IPS DF 4.7 (cell line): ENCODE measurements around the gene MUC5B.
"Not testable (repeated sequence)": the region's sequence is repeated elsewhere in the genome, so short reads cannot be mapped to it uniquely, and the experiment has no call there.

ENCODE experiments used
- DNase-seq: peaks from one replicate; pipeline ENCODE4 v3.0.0-alpha.2; 2013; ENCODE audit warnings: low spot score; ENCODE audit errors: extremely low read depth

The MUC5B gene, protein sequence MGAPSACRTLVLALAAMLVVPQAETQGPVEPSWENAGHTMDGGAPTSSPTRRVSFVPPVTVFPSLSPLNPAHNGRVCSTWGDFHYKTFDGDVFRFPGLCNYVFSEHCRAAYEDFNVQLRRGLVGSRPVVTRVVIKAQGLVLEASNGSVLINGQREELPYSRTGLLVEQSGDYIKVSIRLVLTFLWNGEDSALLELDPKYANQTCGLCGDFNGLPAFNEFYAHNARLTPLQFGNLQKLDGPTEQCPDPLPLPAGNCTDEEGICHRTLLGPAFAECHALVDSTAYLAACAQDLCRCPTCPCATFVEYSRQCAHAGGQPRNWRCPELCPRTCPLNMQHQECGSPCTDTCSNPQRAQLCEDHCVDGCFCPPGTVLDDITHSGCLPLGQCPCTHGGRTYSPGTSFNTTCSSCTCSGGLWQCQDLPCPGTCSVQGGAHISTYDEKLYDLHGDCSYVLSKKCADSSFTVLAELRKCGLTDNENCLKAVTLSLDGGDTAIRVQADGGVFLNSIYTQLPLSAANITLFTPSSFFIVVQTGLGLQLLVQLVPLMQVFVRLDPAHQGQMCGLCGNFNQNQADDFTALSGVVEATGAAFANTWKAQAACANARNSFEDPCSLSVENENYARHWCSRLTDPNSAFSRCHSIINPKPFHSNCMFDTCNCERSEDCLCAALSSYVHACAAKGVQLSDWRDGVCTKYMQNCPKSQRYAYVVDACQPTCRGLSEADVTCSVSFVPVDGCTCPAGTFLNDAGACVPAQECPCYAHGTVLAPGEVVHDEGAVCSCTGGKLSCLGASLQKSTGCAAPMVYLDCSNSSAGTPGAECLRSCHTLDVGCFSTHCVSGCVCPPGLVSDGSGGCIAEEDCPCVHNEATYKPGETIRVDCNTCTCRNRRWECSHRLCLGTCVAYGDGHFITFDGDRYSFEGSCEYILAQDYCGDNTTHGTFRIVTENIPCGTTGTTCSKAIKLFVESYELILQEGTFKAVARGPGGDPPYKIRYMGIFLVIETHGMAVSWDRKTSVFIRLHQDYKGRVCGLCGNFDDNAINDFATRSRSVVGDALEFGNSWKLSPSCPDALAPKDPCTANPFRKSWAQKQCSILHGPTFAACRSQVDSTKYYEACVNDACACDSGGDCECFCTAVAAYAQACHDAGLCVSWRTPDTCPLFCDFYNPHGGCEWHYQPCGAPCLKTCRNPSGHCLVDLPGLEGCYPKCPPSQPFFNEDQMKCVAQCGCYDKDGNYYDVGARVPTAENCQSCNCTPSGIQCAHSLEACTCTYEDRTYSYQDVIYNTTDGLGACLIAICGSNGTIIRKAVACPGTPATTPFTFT (N-terminal part only)

DNA sequence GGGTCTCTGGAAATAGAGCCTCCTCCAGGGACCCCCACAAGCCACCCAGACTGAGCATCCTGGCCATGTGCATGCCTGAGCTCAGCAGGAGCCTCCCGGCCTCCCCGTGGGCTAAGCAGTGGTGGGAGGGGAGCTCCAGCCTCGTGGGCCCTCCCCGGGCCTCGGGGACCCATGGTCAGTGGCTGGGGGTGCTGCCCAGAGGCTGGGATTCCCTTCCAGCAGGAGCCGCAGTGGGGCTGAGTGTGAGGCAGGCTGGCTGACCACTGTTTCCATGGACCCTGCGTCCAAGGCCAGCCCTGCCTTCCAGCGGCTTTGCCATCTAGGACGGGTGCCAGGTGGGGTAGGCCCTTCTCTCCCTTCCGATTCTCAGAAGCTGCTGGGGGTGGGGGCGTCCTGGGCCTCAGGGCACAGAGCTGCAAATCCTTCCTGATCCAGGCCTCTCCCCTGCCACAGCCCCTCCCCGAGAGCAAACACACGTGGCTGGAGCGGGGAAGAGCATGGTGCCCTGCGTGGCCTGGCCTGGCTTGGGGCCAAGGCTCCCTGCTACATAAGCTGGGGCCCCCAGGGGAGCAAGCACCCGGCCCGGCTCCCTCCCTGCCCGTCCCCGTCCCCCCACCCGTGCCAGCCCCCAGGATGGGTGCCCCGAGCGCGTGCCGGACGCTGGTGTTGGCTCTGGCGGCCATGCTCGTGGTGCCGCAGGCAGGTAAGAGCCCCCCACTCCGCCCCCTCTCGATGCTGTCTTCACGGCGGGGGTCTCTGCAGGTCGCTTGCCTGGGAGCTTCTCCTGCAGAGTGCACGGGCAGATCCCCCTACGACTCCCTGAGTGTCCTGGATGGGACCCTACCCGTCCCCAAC lies at the start of gene MUC5B:
TSS of gene MUC5B (plus strand) at position 576 of the 855 bp plus-strand sequence. CDS start at position 634, 58 bp downstream.
- no peak for DNase-seq

DNA sequence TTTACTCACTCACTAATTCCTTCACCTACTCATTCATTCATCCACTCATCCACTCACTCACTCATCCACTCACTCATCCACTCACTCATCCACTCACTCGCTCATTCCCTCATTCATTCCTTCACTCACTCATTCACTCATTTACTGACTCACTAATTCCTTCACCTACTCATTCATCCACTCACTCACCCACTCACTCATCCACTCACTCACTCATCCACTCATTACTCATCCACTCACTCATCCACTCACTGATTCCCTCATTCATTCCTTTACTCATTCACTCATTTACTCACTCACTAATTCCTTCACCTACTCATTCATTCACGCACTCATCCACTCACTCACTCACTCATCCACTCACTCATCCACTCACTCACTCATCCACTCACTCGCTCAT lies 49.5 kb upstream of the MUC5B start:
- DNase-seq = not testable (repeated sequence)

DNA sequence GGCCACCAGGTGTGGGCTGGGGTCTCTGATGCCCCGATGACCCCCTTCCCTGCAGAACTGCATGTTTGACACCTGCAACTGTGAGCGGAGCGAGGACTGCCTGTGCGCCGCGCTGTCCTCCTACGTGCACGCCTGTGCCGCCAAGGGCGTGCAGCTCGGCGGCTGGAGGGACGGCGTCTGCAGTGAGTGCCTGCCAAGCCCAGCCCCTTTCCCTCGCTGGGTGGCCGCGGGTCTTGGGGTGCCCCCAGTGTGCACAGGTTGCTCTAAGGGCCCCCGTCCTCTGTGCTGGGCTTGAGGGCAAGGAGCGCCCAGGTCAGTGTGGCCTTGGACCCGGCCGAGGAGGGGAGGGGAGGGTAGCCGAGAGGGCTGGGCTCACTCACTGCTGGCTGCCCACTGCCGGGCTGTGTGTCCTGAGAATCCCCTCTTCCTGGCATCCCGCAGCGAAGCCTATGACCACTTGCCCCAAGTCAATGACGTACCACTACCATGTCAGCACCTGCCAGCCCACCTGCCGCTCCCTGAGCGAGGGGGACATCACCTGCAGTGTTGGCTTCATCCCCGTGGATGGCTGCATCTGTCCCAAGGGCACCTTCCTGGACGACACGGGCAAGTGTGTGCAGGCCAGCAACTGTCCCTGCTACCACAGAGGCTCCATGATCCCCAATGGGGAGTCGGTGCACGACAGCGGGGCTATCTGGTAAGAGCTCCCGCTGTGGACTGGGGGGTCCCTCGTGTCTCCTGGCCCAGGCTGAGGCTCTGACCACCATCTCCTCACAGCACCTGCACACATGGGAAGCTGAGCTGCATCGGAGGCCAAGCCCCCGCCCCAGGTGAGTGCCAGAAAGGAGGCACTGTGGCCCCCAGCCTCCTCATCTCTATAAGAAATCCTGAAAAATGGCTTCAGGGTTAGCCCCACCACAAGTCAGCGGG lies 48.2 kb upstream of the MUC5B start:
- no peak for DNase-seq

DNA sequence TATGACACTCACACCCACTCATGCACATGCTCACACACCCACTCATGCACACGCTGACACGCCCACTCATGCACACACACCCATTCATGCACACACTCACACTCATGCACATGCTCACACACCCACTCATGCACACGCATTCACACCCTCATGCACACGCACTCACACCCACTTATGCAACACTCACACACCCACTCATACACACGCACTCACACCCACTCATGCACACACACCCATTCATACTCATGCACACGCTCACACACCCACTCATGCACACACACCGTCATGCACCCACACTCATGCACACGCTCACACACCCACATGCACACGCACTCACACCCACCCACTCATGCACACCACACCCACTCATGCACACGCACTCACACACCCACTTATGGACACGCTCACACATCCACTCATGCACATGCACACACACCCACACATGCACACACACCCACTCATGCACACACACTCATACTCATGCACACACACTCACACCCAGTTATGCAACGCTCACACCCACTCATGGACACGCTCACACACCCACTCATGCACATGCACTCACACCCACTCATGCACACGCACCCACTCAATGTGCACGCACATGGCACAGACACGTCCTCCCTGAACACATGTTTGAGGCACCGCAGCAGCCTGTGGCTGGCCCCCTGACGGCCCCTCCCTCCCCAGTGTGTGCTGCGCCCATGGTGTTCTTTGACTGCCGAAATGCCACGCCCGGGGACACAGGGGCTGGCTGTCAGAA lies 47.2 kb upstream of the MUC5B start:
- no peak for DNase-seq

DNA sequence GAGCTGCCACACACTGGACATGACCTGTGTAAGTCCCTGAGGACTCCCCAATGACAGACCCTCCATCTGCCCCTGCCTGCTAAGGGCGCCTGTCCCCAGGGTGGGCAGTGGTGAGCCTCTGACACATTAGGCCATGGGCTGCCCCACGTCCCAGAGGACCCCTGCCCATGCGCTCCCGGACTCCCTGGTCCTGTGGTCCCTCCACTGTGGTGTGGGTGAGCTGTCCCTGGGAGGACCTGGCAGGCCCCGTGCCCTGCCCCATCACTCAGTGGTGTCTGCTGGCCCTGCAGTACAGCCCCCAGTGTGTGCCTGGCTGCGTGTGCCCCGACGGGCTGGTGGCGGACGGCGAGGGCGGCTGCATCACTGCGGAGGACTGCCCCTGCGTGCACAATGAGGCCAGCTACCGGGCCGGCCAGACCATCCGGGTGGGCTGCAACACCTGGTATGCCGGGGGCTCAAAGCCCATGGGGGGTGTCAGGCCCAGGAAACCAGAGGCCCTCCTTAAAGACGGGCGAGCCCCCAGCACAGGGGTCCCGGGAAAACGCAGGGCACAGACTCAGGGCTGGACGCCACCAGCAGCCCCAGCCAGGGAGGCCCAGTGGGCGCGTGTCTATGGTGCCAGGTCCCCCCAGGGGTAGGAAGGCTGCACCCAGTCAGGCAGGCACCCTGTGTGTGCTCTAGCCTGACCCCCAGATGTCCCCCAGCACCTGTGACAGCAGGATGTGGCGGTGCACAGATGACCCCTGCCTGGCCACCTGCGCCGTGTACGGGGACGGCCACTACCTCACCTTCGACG lies 46.4 kb upstream of the MUC5B start:
- DNase-seq = no peak

DNA sequence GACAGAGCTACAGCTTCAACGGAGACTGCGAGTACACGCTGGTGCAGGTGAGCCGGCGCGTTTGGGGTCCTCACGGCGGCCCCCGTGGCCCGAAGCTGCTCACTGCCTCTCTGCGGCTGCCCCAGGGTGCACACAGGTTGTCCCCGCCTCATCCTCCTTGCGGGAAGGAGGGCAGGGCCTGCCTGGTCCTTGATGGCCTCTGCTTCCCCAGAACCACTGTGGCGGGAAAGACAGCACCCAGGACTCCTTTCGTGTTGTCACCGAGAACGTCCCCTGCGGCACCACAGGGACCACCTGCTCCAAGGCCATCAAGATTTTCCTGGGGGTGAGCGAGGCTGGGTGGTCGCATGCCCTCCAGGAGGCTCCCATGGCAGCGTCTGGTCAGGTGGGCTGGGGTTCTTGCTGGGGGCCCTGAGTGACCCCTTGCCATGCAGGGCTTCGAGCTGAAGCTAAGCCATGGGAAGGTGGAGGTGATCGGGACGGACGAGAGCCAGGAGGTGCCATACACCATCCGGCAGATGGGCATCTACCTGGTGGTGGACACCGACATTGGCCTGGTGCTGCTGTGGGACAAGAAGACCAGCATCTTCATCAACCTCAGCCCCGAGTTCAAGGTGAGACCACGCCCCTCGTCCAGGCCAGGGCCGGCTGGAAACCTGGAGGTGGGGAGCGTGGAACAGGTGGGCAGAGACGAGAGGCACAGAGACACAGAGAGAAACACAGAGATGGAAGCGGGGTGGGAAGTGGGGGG lies 45.7 kb upstream of the MUC5B start:
- no peak for DNase-seq

DNA sequence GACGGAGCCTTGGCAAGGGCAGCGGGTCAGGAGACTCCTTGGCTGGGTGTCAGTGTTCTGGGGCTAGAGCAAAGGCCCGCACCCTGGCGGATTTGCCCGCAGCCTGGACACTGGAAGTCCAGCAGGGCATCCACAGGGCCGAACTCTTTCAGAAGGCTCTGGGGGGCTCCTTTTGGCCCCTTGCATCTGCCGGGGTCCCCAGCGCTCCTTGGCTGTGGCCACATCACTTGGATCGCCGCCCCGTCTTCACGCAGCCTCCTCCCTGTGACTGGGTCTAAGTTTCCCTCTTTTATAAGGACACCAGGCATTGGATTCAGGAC lies 45.1 kb upstream of the MUC5B start:
- no peak for DNase-seq

DNA sequence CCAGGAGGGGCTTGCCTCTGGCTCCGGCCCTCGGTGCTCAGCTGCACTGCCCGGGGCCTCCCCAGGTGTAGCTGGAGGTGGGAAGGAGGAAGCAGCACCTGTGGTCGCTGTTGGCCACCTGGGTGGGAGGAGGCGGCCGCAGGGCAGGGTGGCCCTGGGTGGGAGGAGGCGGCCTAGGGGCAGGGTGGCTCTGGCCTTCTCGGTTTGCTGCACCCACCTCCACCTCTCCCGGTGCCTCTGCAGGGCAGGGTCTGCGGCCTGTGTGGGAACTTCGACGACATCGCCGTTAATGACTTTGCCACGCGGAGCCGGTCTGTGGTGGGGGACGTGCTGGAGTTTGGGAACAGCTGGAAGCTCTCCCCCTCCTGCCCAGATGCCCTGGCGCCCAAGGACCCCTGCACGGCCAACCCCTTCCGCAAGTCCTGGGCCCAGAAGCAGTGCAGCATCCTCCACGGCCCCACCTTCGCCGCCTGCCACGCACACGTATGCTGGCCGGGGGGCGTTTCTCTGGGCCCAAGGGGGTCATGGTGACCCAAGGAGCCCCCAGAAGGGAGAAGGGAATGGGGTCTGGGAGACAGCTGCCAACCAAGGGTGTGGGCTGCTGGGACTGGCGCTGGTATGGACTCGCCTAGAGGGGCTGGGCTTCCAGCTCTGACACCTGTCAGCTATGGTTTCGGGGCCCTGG lies 44.5 kb upstream of the MUC5B start:
- DNase-seq = no peak

DNA sequence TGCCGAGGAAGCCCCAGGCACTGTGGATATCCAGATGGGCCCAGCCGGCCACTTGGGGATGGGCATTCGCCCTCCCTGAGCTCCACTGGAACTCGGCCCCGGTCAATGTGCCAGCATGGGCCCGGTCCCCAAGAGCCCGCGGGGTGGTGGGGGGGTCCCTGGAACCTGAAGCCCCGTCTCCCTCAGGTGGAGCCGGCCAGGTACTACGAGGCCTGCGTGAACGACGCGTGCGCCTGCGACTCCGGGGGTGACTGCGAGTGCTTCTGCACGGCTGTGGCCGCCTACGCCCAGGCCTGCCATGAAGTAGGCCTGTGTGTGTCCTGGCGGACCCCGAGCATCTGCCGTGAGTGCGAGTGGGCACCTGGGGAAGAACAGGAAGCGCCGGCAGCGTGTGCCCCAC lies 44.0 kb upstream of the MUC5B start:
- DNase-seq = no peak

DNA sequence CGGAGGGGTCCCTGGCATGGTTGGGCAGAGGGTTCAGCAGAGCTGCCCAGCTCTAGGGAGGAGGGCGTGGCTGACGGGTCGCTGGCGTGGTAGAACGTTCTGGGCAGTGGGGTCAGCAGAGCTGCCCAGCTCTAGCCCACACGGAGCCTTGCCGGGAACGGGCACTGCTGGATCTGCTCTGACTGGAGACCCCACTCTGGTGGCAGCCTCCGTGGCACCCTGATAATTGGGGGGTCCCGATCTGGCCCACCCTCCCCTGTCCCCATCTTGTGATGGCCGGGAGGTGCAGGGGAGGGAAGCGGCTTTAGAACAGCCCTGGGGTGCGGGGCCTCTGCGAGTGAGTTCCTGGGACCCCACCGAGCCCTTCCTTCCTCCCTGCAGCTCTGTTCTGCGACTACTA lies 43.2 kb upstream of the MUC5B start:
- no peak for DNase-seq

DNA sequence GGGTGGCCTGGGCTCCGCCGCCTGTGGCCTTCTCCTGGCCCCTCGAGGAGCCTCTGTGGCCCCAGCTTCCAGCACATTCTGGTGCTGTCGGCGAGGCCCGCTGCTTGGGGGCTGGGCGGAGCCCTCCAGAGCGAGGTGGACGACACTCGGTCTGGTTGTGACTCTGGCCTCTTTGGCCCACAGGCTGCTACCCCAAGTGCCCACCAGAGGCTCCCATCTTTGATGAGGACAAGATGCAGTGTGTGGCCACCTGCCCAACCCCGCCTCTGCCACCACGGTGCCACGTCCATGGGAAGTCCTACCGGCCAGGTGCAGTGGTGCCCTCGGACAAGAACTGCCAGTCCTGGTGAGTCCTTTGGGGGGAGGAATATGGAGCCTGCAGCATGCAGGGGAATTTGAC lies 42.7 kb upstream of the MUC5B start:
- no peak for DNase-seq

DNA sequence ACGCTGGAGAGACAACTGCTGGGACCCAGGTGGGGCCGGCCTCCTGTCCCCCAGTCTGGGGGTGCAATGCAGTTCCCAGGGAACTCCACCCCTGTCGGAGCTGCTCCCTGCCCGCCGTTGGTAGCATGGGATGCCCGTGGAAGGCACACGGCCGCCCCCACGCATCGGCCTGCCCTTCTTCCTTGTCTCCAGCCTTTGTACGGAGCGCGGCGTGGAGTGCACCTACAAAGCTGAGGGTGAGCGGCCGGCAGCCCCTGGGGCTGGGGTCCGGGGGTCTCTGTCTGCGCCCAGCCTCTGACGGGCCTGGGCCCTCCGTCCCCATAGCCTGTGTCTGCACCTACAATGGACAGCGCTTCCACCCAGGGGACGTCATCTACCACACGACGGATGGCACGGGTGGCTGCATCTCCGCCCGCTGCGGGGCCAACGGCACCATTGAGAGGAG lies 41.9 kb upstream of the MUC5B start:
- DNase-seq = no peak

DNA sequence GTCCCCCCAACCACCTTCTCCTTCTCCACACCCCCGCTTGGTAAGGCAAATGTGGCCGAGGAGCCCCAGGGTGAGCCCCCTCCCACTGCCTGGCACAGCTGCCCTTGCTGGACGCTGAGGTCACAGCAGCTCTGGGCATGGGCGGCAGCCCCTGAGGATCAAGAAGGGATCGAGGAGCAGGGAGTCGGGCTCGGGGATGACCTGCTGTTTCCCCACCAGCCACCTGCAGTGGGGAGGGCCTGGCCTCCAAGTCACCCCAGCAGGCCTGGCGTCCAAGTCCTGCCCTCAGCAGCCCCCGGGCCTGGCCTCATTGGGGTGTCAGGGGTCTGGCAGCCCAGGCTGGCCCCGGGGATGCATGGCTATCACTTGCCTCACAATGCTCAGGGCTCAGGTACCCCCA lies 41.4 kb upstream of the MUC5B start:
- no peak for DNase-seq

DNA sequence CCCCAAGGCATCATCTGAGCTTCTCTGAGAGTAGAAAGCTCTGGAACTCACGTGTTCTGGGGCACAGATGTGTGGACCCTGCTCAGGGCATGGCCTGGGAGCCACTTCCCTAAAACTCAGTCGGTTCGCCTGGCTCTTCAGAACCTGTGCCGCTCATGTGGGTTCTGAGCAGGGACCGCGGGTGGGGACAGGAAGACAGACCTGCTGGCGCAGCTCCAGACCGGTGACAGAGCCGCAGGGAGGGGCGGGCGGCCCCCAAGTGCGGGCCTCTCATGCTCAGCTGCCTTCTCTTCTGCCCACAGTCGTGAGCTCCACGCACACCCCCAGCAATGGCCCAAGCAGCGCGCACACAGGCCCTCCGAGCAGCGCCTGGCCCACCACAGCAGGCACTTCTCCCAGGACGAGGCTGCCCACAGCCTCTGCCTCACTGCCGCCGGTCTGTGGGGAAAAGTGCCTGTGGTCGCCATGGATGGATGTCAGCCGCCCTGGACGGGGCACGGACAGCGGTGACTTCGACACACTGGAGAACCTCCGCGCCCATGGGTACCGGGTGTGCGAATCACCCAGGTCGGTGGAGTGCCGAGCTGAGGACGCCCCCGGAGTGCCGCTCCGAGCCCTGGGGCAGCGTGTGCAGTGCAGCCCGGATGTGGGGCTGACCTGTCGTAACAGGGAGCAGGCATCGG lies 40.9 kb upstream of the MUC5B start:
- no peak for DNase-seq

DNA sequence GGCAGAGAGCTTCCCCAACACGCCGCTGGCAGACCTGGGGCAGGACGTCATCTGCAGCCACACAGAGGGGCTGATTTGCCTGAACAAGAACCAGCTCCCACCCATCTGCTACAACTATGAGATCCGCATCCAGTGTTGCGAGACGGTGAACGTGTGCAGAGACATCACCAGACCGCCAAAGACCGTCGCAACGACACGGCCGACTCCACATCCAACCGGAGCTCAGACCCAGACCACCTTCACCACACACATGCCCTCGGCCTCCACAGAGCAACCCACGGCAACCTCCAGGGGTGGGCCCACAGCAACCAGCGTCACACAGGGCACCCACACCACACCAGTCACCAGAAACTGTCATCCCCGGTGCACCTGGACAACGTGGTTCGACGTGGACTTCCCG lies 38.7 kb upstream of the MUC5B start:
- DNase-seq = not testable (repeated sequence)

DNA sequence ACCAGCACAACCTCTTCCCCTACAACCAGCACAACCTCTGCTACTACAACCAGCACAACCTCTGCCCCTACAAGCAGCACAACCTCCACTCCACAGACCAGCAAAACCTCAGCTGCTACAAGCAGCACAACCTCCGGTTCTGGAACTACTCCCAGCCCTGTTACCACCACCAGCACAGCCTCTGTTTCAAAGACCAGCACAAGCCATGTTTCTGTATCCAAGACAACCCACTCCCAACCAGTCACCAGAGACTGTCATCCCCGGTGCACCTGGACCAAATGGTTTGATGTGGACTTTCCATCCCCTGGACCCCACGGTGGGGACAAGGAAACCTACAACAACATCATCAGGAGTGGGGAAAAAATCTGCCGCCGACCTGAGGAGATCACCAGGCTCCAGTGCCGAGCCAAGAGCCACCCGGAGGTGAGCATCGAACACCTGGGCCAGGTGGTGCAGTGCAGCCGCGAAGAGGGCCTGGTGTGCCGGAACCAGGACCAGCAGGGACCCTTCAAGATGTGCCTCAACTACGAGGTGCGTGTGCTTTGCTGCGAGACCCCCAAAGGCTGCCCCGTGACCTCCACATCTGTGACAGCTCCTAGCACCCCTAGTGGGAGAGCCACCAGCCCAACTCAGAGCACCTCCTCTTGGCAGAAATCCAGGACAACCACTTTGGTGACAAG lies 34.3 kb upstream of the MUC5B start:
- not testable (repeated sequence) for DNase-seq
